K562 (cell line): Measurements from ENCODE around the gene SMG5. TPM values are rescaled to one million over a fixed set of nuclear protein-coding genes. Genes with fewer than 3 reads are reported as not detected.
A peak's percentile ranks its signal among the peaks of the same experiment; 100 is the strongest.

Experiments used
- ATAC-seq: fragments of 200-7000 bp; cut with Tn5 transposase; 3 replicates; pipeline ENCODE4 v1.9.1; 2020; ENCODE audit warnings: moderate library complexity
- BruUV-seq: library from RNA; stranded (reverse); fragments of 400-500 nt; replicated peaks from 2 replicates; lab custom pipeline; 2021; lab: Mats Ljungman, UMichigan
- CTCF ChIA-PET: fragments of 300-600 bp; formaldehyde crosslinking; extraction: SDS; loops from one replicate; lab custom pipeline; 2021; ENCODE audit warnings: low intra/inter-chr PET ratio; lab: Yijun Ruan, JAX
- POLR2A ChIA-PET: fragments of 300-600, 350-650 bp; sonication (Branson Sonifier 250); formaldehyde crosslinking; extraction: SDS; loops from one replicate; lab custom pipeline; 2021; ENCODE audit warnings: antibody characterized with exemption, inconsistent platforms; lab: Yijun Ruan, JAX
- DNase-seq, 4 experiments: peaks; one replicate each; pipeline versions ENCODE4 v3.0.0 to v3.0.0-alpha.2; 2011 to 2018; ENCODE audit warnings: low spot score in 3 of 4, mixed read lengths in 3 of 4; ENCODE audit errors: extremely low read depth in 1 of 4
- FAIRE-seq: peaks from 2 replicates; lab custom pipeline; 2011; peaks lifted over from hg19 to GRCh38; lab: Jason Lieb, UNC
- H2AFZ ChIP-seq: 2 replicates; pipeline ENCODE4 v1.6.0; 2011; ENCODE audit warnings: low read depth, low read length, control low read depth, inconsistent platforms
- H3K27ac ChIP-seq: fragments of 200-600 bp; 3 replicates; pipeline ENCODE4 v1.8.0; 2011; ENCODE audit warnings: low read depth, mild to moderate bottlenecking, control low read depth, inconsistent platforms, low read length, moderate library complexity, mixed read lengths; ENCODE audit errors: extremely low read depth
- H3K27me3 ChIP-seq, 2 experiments: fragments of 300-600 bp in 1 of 2; 2 replicates in 1 of 2; 3 replicates in 1 of 2; pipeline versions ENCODE4 v1.6.0 to v1.8.0; 2011; ENCODE audit warnings: inconsistent platforms in 2 of 2, low read length in 2 of 2, mild to moderate bottlenecking in 1 of 2, mixed read lengths in 1 of 2, moderate library complexity in 1 of 2; ENCODE audit not compliant: control insufficient read depth in 2 of 2, insufficient read depth in 2 of 2
- H3K36me3 ChIP-seq: fragments of 300-600 bp; 3 replicates; pipeline ENCODE4 v1.8.0; 2011; ENCODE audit warnings: mild to moderate bottlenecking, low read length, inconsistent platforms; ENCODE audit not compliant: control insufficient read depth, insufficient read depth
- H3K4me1 ChIP-seq, 2 experiments: fragments of 200-600 bp in 1 of 2; replicated peaks in 1 of 2; 2 replicates in 1 of 2; 3 replicates in 1 of 2; pipeline versions ENCODE4 v1.5.1 to v1.8.0; 2011; ENCODE audit warnings: inconsistent platforms in 2 of 2, low read length in 2 of 2, mild to moderate bottlenecking in 1 of 2, mixed read lengths in 1 of 2, moderate library complexity in 1 of 2; ENCODE audit not compliant: control insufficient read depth in 2 of 2, insufficient read depth in 2 of 2
- H3K4me2 ChIP-seq: 2 replicates; pipeline ENCODE4 v1.6.1; 2011; ENCODE audit warnings: low read length, control low read depth, inconsistent platforms, mixed read lengths; ENCODE audit not compliant: insufficient read depth
- H3K4me3 ChIP-seq: fragments of 200-600 bp; sonication (generic), shearing (Covaris generic); 2 replicates; pipeline ENCODE4 v1.5.1; 2016; ENCODE audit warnings: control low read depth, inconsistent platforms
- H3K79me2 ChIP-seq: fragments of 200-600 bp; 3 replicates; pipeline ENCODE4 v1.8.0; 2011; ENCODE audit warnings: low read length, inconsistent platforms; ENCODE audit not compliant: control insufficient read depth, insufficient read depth
- H3K9ac ChIP-seq, 2 experiments: 2 replicates each; pipeline versions ENCODE4 v1.6.0 to v1.6.1; 2011; ENCODE audit warnings: low read depth in 2 of 2, low read length in 2 of 2, control low read depth in 1 of 2, inconsistent platforms in 1 of 2, mild to moderate bottlenecking in 1 of 2, mixed read lengths in 1 of 2; ENCODE audit not compliant: insufficient read depth in 1 of 2
- H3K9me1 ChIP-seq: one replicate; pipeline ENCODE4 v1.6.0; 2011; ENCODE audit warnings: inconsistent platforms, mild to moderate bottlenecking, low read length, moderate library complexity; ENCODE audit not compliant: control insufficient read depth, insufficient read depth
- H3K9me3 ChIP-seq: replicated peaks from 2 replicates; pipeline ENCODE4 v1.5.1; 2011; ENCODE audit warnings: low read depth, low read length, inconsistent platforms; ENCODE audit not compliant: control insufficient read depth, insufficient read depth
- H4K20me1 ChIP-seq: replicated peaks from 2 replicates; pipeline ENCODE4 v1.6.1; 2011; ENCODE audit warnings: low read length, inconsistent platforms, mixed read lengths; ENCODE audit not compliant: control insufficient read depth, insufficient read depth
- CBX1 ChIP-seq: sonication (generic); IDR thresholded peaks from 2 replicates; pipeline ENCODE4 v1.6.1; 2016; ENCODE audit warnings: antibody characterized with exemption, low read depth, mild to moderate bottlenecking
- POLR2AphosphoS5 ChIP-seq: IDR thresholded peaks from 2 replicates; pipeline ENCODE4 v1.6.1; 2011; ENCODE audit warnings: mild to moderate bottlenecking, low read depth, low read length, moderate library complexity; ENCODE audit not compliant: control insufficient read depth, insufficient read depth
- ZNF133 ChIP-seq: fragments of 250-450 bp; sonication (Bioruptor Pico); IDR thresholded peaks from 2 replicates; pipeline ENCODE4 v1.4.0; 2020; ENCODE audit warnings: mild to moderate bottlenecking
- ZNF3 ChIP-seq: fragments of 250-450 bp; sonication (Bioruptor Pico); IDR thresholded peaks from 2 replicates; pipeline ENCODE4 v1.5.0; 2021; ENCODE audit warnings: mild to moderate bottlenecking, moderate library complexity
- ZNF699 ChIP-seq: fragments of 250-450 bp; sonication (Bioruptor Pico); IDR thresholded peaks from 2 replicates; pipeline ENCODE4 v1.8.0; 2021; ENCODE audit warnings: mild to moderate bottlenecking, moderate library complexity; ENCODE audit not compliant: insufficient replicate concordance
- WGBS: fragments of 100-300 bp; shearing (Covaris generic); methylation state at CpG from one replicate; pipeline ENCODE4 v1.1.6; 2016; ENCODE audit warnings: low coverage, mixed read lengths; ENCODE audit not compliant: insufficient coverage; ENCODE audit errors: missing lambda C conversion rate; 5-methylcytosine and 5-hydroxymethylcytosine counted together
- in situ Hi-C: fragments of 300-500 bp; cut with MboI; formaldehyde crosslinking; loops from 4 replicates; pipeline ENCODE4 v1.15.0; 2018; ENCODE audit warnings: inconsistent platforms, mixed read lengths
- intact Hi-C: fragments of 100-400 bp; cut with micrococcal nuclease; formaldehyde crosslinking; loops from 2 replicates; pipeline ENCODE4 v1.14.2; 2022
- polyA plus RNA-seq, 8 experiments: library from polyadenylated mRNA; depleted of rRNA in 4 of 8; stranded (reverse) in 5 of 8; unstranded in 3 of 8; fragments of >200 nt; fragmentation: Nextera tagmentation in 2 of 8; fragmentation: Illumina TruSeq in 1 of 8; extraction: Ambion mirVana in 2 of 8; extraction: Trizol in 1 of 8; gene quantifications; 2 replicates each; pipeline versions ENCODE4 v1.2.1 to v1.2.3, GENCODE V29; 2011 to 2014; ENCODE audit warnings: inconsistent platforms in 1 of 8, missing spikeins in 1 of 8
- total RNA-seq, 7 experiments: library from RNA; depleted of rRNA in 6 of 7; stranded (reverse); fragments of >200 nt in 6 of 7; fragmentation: Illumina TruSeq in 2 of 7; extraction: Trizol in 2 of 7; gene quantifications; 2 replicates each; pipeline versions ENCODE4 v1.2.1 to v1.2.3, GENCODE V29; 2011 to 2021; ENCODE audit warnings: low replicate concordance in 1 of 7
- TF ChIP-seq, protein P1 (sequence below), 3 experiments: fragments of 200-800 bp in 1 of 3; sonication (Bioruptor generic) in 1 of 3; sonication (generic) in 1 of 3; formaldehyde crosslinking in 1 of 3; IDR thresholded peaks; 2 replicates each; pipeline versions ENCODE4 v1.6.1 to v1.8.0; 2016 to 2022; ENCODE audit warnings: mild to moderate bottlenecking in 2 of 3, missing compliant biosample characterization in 2 of 3, missing genetic modification characterization in 2 of 3, missing genetic modification reagents in 1 of 3
- TF ChIP-seq, protein P2 (sequence below): fragments of 200-800 bp; sonication (Bioruptor generic); IDR thresholded peaks from 2 replicates; pipeline ENCODE4 v1.6.1; 2017; ENCODE audit warnings: missing genetic modification characterization, missing compliant biosample characterization

Gene SMG5
- total and polyA plus RNA-seq, 9 of the 15 experiments (the other 6 are each of a cell fraction or from before 2014, with no cell fraction given) = 1.4 to 85.9 (median 53.0) TPM

DNA sequence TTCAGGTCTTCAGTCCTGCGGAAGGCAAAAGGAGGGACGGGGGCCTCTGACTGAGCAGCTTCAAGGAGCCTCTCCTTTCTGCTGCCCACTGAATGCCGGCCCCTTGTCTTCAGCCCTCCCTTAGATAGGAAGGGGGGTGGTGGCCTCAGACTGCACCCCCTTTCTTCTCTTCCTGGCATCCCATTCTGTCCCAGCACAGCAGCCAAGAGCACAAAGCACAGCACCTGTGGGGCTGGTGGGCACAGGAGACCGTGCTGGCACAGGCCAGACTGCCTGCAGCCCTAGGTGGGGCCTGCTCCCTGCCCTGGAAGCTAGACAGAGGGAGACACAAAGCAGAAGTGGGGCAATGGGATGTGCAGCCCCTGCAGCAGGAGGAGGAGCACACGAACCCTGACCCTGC lies 33.0 kb downstream of the SMG5 start:
- in situ Hi-C loops = no loop called here
- H3K36me3 ChIP-seq = peaks cover 57% of the 10 kb centered on the region; the same call in 2 of the 3 replicates
- CTCF ChIA-PET = no interaction called here

DNA sequence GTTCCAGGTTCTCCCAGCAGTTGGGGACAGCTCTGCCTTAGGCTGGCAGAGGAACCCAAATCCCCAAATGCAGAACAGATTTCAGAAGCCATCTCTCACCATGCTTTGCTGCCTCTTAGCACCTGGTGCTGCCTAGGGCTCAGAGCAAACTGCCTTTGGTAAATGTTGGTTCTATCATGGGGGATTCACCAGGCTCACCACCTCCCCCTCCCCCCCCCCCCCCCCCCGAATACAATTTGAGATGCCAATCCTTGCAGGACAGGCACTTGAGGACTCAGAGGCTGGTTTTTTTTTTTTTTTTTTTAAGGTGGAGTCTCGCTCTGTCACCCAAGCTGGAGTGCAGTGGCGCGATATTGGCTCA lies 34.3 kb downstream of the SMG5 start:
- POLR2A ChIA-PET = interaction anchor here (0.7 to 1.4 kb wide), 6 partner anchors 10 to 156 kb away, joined by 3 to 5 read pairs (median 4); no protein-coding TSS in a partner anchor
- 83% methylated on average over 2 of the region's 4 CpGs for WGBS

More for the DNA sequence above, 33.0 kb downstream of the SMG5 start:
- DNase-seq = no peak
- POLR2A ChIA-PET = interaction anchor here (1.4 kb wide), 1 partner anchor 11 kb away, joined by 5 read pairs; no protein-coding TSS in a partner anchor
- no peaks in the 10 kb centered on the region for H3K79me2 ChIP-seq
- no peak overlapping the region for H3K27ac ChIP-seq
- H3K4me2 ChIP-seq = no peak overlapping the region
- intact Hi-C loops = no loop called here
- no peak overlapping the region for H2AFZ ChIP-seq
- no peaks in the 10 kb centered on the region for H3K27me3 ChIP-seq
- H3K4me3 ChIP-seq = no peak overlapping the region
- BruUV-seq = TSS peak; percentile 33
- no peaks in the 10 kb centered on the region for H3K9me1 ChIP-seq
- TF ChIP-seq POLR2AphosphoS5 (peak; percentile 7; the same call in 1 of the 2 replicates), CBX1 (no peak)
- TF ChIP-seq, all 486 proteins: peak for 1
- Histone ChIP-seq H3K9ac (no peak overlapping the region), H3K4me1 (peaks cover 0 to 40% of the 10 kb centered on the region in 2 experiments; a peak in 3 of 5 replicates), H4K20me1 (no peaks in the 10 kb centered on the region), H3K9me3 (no peaks in the 10 kb centered on the region)
- FAIRE-seq (no peak), ATAC-seq (no peak; the same call in 2 of the 3 replicates)
- 84% methylated on average over 4 of the region's 5 CpGs for WGBS

More for the DNA sequence above, 34.3 kb downstream of the SMG5 start:
- Histone ChIP-seq H3K4me3 (no peak overlapping the region), H3K27me3 (no peaks in the 10 kb centered on the region), H3K4me2 (no peak overlapping the region), H3K4me1 (peaks cover 0 to 45% of the 10 kb centered on the region in 2 experiments; a peak in 3 of 5 replicates), H3K27ac (no peak overlapping the region), H3K9ac (peak overlapping the region in 1 of 2 experiments; percentile 52; a peak in 1 of 4 replicates), H4K20me1 (no peaks in the 10 kb centered on the region), H3K9me1 (no peaks in the 10 kb centered on the region), H3K36me3 (peaks cover 44% of the 10 kb centered on the region; the same call in 2 of the 3 replicates), H3K79me2 (no peaks in the 10 kb centered on the region), H2AFZ (no peak overlapping the region), H3K9me3 (no peaks in the 10 kb centered on the region)
- intact Hi-C loops = no loop called here
- in situ Hi-C loops = no loop called here
- FAIRE-seq (no peak), DNase-seq (no peak), ATAC-seq (no peak)
- BruUV-seq = no TSS peak
- TF ChIP-seq, protein P1, sequence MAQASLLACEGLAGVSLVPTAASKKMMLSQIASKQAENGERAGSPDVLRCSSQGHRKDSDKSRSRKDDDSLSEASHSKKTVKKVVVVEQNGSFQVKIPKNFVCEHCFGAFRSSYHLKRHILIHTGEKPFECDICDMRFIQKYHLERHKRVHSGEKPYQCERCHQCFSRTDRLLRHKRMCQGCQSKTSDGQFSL (CRISPR knock-in tag; IDR thresholded peaks at IDR 0.05) = 0 out of 2 replicates have a peak, but pooled peaks have one; percentile 16
- TF ChIP-seq, protein P1 (tag; IDR thresholded peaks at IDR 0.05) = peak in 1 of 2 experiments; percentile 28; a peak in 1 of 4 replicates
- TF ChIP-seq ZNF3 (CRISPR knock-in tag) (no peak), ZNF699 (CRISPR knock-in tag) (no peak), ZNF133 (CRISPR knock-in tag) (no peak)
- TF ChIP-seq, protein P2, sequence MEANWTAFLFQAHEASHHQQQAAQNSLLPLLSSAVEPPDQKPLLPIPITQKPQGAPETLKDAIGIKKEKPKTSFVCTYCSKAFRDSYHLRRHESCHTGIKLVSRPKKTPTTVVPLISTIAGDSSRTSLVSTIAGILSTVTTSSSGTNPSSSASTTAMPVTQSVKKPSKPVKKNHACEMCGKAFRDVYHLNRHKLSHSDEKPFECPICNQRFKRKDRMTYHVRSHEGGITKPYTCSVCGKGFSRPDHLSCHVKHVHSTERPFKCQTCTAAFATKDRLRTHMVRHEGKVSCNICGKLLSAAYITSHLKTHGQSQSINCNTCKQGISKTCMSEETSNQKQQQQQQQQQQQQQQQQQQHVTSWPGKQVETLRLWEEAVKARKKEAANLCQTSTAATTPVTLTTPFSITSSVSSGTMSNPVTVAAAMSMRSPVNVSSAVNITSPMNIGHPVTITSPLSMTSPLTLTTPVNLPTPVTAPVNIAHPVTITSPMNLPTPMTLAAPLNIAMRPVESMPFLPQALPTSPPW (CRISPR knock-in tag) = 0 out of 2 replicates have a peak, but pooled peaks have one; percentile 34
- CTCF ChIA-PET = no interaction called here
